Suprapubic skin (tissue), 4 donors: ENCODE results near the gene NIPAL4. TPM values are rescaled to one million over a fixed set of nuclear protein-coding genes. Genes with fewer than 3 reads are reported as not detected.
"Not testable (repeated sequence)": the region's sequence is repeated elsewhere in the genome, so short reads cannot be mapped to it uniquely, and the experiment has no call there.

Experiments
- DNase-seq, 2 donors: peaks; one replicate each; pipeline ENCODE4 v3.0.0-alpha.2; 2019; ENCODE audit warnings: low spot score in 2 of 2
- H3K27ac ChIP-seq: fragments of 200-600 bp; sonication (generic); one replicate; pipeline ENCODE4 v1.5.1; 2019
- H3K27me3 ChIP-seq: fragments of 200-600 bp; sonication (generic); one replicate; pipeline ENCODE4 v1.5.1; 2019
- H3K36me3 ChIP-seq: fragments of 200-600 bp; sonication (generic); one replicate; pipeline ENCODE4 v1.5.1; 2019
- H3K4me1 ChIP-seq: fragments of 200-600 bp; sonication (generic); one replicate; pipeline ENCODE4 v1.5.1; 2019
- H3K4me3 ChIP-seq: fragments of 200-600 bp; sonication (generic); one replicate; pipeline ENCODE4 v1.5.1; 2019; ENCODE audit warnings: mild to moderate bottlenecking
- H3K9me3 ChIP-seq: fragments of 200-600 bp; sonication (generic); one replicate; pipeline ENCODE4 v1.5.1; 2019
- EP300 ChIP-seq: sonication (generic); formaldehyde crosslinking; IDR thresholded peaks from one replicate; pipeline ENCODE4 v1.6.1; 2017; ENCODE audit warnings: antibody characterized with exemption
- POLR2A ChIP-seq, 2 donors: fragments of 450-650 bp; IDR thresholded peaks; one replicate each; pipeline ENCODE4 v1.6.1; 2017; ENCODE audit warnings: antibody characterized with exemption in 2 of 2, mild to moderate bottlenecking in 2 of 2, moderate library complexity in 2 of 2
- POLR2AphosphoS5 ChIP-seq, 3 donors: sonication (generic); formaldehyde crosslinking; IDR thresholded peaks; one replicate each; pipeline ENCODE4 v1.6.1; 2017; ENCODE audit warnings: antibody characterized with exemption in 3 of 3
- WGBS: methylation state at CpG from one replicate; pipeline ENCODE4 v1.1.5; 2018; 5-methylcytosine and 5-hydroxymethylcytosine counted together
- total RNA-seq, 4 donors: library from RNA; depleted of rRNA; stranded (reverse); fragments of >200 nt; gene quantifications; one replicate each; pipeline ENCODE4 v1.1.0, GENCODE V29; 2016
- TF ChIP-seq, protein P1 (sequence below), 2 donors: fragments of 200-600 bp in 1 of 2; fragments of 450-650 bp in 1 of 2; sonication (generic) in 1 of 2; IDR thresholded peaks; one replicate each; pipeline ENCODE4 v1.5.1; 2016 to 2019; ENCODE audit warnings: antibody characterized with exemption in 2 of 2, mild to moderate bottlenecking in 1 of 2, moderate library complexity in 1 of 2

Gene NIPAL4
- 100 to 1,000 TPM in 2 of 4 donors, 10 to 100 TPM in 2; 45.8 to 111 (median 86.6) TPM for total RNA-seq

- Histone ChIP-seq H3K36me3 (no peaks in the 10 kb centered on the region), H3K27ac (peak within 1 kb of the TSS; percentile 74), H3K27me3 (peaks cover 6% of the 10 kb centered on the region), H3K4me3 (peak within 1 kb of the TSS; percentile 57), H3K9me3 (no peaks in the 10 kb centered on the region), H3K4me1 (peaks cover 52% of the 10 kb centered on the region)
- DNase-seq = peak in 1 of 2 donors; percentile 12
- TF ChIP-seq POLR2A (IDR thresholded peaks at IDR 0.05) (peak in 1 of 2 donors; percentile 8), EP300 (no peak), POLR2AphosphoS5 (IDR thresholded peaks at IDR 0.05) (no peak)
- TF ChIP-seq, protein P1, sequence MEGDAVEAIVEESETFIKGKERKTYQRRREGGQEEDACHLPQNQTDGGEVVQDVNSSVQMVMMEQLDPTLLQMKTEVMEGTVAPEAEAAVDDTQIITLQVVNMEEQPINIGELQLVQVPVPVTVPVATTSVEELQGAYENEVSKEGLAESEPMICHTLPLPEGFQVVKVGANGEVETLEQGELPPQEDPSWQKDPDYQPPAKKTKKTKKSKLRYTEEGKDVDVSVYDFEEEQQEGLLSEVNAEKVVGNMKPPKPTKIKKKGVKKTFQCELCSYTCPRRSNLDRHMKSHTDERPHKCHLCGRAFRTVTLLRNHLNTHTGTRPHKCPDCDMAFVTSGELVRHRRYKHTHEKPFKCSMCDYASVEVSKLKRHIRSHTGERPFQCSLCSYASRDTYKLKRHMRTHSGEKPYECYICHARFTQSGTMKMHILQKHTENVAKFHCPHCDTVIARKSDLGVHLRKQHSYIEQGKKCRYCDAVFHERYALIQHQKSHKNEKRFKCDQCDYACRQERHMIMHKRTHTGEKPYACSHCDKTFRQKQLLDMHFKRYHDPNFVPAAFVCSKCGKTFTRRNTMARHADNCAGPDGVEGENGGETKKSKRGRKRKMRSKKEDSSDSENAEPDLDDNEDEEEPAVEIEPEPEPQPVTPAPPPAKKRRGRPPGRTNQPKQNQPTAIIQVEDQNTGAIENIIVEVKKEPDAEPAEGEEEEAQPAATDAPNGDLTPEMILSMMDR (IDR thresholded peaks at IDR 0.05) = no peak
- 14% methylated on average over 7 of the region's 54 CpGs for WGBS
These were observed at the start of gene NIPAL4 for GRCh38 chr5:157459715-157460599. Gene NIPAL4, plus strand, starts transcription at chr5:157460213. Its CDS starts 108 bp downstream, at chr5:157460321.

GRCh38 chr5:157415838-157416237 lies 44.2 kb upstream of the NIPAL4 start:
- Histone ChIP-seq H3K4me3 (no peak overlapping the region), H3K27ac (no peak overlapping the region), H3K9me3 (no peaks in the 10 kb centered on the region), H3K36me3 (no peaks in the 10 kb centered on the region), H3K27me3 (no peaks in the 10 kb centered on the region), H3K4me1 (no peaks in the 10 kb centered on the region)
- no peak for TF ChIP-seq EP300
- TF ChIP-seq, protein P1 (IDR thresholded peaks at IDR 0.05) = no peak
- no peak for TF ChIP-seq POLR2AphosphoS5 (IDR thresholded peaks at IDR 0.05)
- no peak for TF ChIP-seq POLR2A (IDR thresholded peaks at IDR 0.05)
- DNase-seq = no peak

DNA sequence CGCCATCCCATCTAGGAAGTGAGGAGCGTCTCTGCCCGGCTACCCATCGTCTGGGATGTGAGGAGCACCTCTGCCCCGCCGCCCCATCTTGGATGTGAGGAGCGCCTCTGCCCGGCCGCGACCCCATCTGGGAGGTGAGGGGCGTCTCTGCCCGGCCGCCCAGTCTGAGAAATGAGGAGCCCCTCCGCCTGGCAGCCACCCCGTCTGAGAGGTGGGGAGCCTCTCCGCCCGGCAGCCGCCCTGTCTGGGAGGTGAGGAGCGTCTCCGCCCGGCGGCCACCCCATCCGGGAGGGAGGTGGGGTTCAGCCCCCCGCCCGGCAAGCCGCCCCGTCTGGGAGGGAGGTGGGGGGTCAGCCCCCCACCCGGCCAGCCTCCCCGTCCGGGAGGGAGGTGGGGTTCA lies 40.5 kb upstream of the NIPAL4 start:
- not testable (repeated sequence) for H3K4me3 ChIP-seq, DNase-seq, H3K27ac ChIP-seq, H3K4me1 ChIP-seq, H3K36me3 ChIP-seq, H3K27me3 ChIP-seq, H3K9me3 ChIP-seq
- no CpG with 5 or more reads among the region's 30 CpGs for WGBS

GRCh38 chr5:157429920-157430319 lies 30.1 kb upstream of the NIPAL4 start:
- H3K4me1 ChIP-seq, H3K9me3 ChIP-seq, H3K36me3 ChIP-seq, H3K27me3 ChIP-seq, DNase-seq, H3K27ac ChIP-seq, H3K4me3 ChIP-seq: not testable (repeated sequence)
- WGBS = 96% methylated on average over 5 of the region's 5 CpGs

GRCh38 chr5:157431544-157432200 lies 28.3 kb upstream of the NIPAL4 start:
- Histone ChIP-seq H3K4me3 (no peak overlapping the region), H3K27ac (no peak overlapping the region), H3K9me3 (no peaks in the 10 kb centered on the region), H3K36me3 (no peaks in the 10 kb centered on the region), H3K27me3 (no peaks in the 10 kb centered on the region), H3K4me1 (no peaks in the 10 kb centered on the region)
- 30% methylated on average over 4 of the region's 4 CpGs for WGBS
- DNase-seq = no peak
- TF ChIP-seq, protein P1 (IDR thresholded peaks at IDR 0.05) = peak; percentile 36 to 42
- TF ChIP-seq EP300 = no peak
- no peak for TF ChIP-seq POLR2AphosphoS5 (IDR thresholded peaks at IDR 0.05)
- TF ChIP-seq POLR2A (IDR thresholded peaks at IDR 0.05) = no peak

- no peaks in the 10 kb centered on the region for H3K9me3 ChIP-seq
- DNase-seq = no peak
- no peak overlapping the region for H3K27ac ChIP-seq
- H3K4me1 ChIP-seq = no peaks in the 10 kb centered on the region
- WGBS = 96% methylated on average over 4 of the region's 4 CpGs
- H3K4me3 ChIP-seq = no peak overlapping the region
- H3K36me3 ChIP-seq = no peaks in the 10 kb centered on the region
- H3K27me3 ChIP-seq = no peaks in the 10 kb centered on the region
- TF ChIP-seq POLR2AphosphoS5 (IDR thresholded peaks at IDR 0.05) (no peak), POLR2A (IDR thresholded peaks at IDR 0.05) (no peak), EP300 (no peak)
- TF ChIP-seq, protein P1 (IDR thresholded peaks at IDR 0.05) = no peak
These were observed 25.9 kb upstream of the NIPAL4 start for GRCh38 chr5:157434096-157434495.
